Dermis microvascular lymphatic vessel endothelial cell (primary cell): ENCODE data around the gene GLUL. TPM values are rescaled to one million over a fixed set of nuclear protein-coding genes. Genes with fewer than 3 reads are reported as not detected.
"Not testable (repeated sequence)": the region's sequence is repeated elsewhere in the genome, so short reads cannot be mapped to it uniquely, and the experiment has no call there.

Source experiments
- DNase-seq, 2 donors: peaks; one replicate each; pipeline versions ENCODE4 v3.0.0 to v3.0.0-alpha.2; 2010; ENCODE audit warnings: low read depth in 2 of 2
- total RNA-seq: library from RNA; depleted of rRNA; stranded (reverse); fragments of >200 nt; gene quantifications from 2 replicates; pipeline ENCODE4 v1.2.1, GENCODE V29; 2014

GLUL gene
- total RNA-seq, 1 donor from 2014 or later = 312 TPM

- DNase-seq = no peak
Measured at GRCh38 chr1:182368358-182368757, 23.2 kb downstream of the GLUL start.

- DNase-seq = no peak
Measured at GRCh38 chr1:182367926-182368325, 23.7 kb downstream of the GLUL start.

DNA sequence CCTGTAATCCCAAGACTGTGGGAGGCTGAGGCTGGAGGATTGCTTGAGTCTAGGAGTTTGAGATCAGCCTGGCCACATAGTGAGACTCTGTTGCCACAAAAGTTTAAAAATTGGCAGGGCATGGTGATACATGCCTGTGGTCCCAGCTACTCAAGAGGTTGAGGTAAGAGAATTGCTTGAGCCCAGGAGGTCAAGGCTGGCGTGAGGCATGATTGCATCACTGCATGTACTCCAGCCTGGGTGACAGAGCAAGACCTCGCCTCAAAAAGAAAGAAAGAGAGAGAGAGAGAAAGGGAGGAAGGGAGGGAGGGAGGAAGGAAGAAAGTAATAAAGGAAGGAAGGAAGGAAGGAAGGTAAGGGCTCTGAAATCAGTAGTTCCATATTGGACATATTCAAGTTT lies 25.0 kb downstream of the GLUL start:
- DNase-seq = no peak

- no peak for DNase-seq
Measured at GRCh38 chr1:182359645-182360044, 31.9 kb downstream of the GLUL start.

DNA sequence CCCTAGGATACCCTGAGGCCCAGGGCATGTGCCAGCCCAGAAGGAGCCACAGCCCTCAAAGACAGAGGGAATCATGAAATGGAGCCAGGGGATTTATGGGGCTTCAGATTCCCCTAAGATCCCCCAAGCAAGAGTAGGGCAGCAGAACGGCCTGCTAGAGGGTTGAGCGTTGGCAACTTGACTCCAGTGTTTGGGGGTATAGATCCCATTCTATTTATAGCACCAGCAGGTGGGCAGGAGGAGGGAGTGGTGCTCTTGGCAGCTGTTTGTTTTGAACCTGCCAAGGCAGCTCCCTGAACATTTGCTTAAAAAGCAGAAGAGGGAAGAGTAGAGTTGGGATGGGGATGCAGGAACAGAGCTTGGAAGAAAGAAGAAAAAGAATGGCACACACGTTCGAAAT lies 33.7 kb downstream of the GLUL start:
- DNase-seq = no peak

DNA sequence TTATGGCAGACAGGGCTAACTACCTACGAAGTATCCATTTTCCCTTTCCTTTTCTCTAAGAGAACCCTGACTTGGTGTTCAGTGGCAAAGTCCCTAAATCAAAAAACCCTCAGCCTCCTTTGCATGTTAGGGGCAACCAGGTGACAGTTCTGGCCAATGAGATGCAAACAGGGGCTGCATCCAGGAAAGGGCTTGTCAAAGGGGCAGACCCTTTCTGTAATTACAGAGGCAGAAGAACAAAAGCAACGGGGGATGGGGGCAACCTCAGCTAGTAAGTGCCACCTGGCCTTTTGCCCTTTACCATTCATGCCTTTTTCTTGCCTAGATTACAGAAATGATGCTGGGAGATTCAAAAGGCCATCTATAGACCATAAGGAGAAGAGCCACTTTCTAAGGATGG lies 34.4 kb downstream of the GLUL start:
- no peak for DNase-seq

DNA sequence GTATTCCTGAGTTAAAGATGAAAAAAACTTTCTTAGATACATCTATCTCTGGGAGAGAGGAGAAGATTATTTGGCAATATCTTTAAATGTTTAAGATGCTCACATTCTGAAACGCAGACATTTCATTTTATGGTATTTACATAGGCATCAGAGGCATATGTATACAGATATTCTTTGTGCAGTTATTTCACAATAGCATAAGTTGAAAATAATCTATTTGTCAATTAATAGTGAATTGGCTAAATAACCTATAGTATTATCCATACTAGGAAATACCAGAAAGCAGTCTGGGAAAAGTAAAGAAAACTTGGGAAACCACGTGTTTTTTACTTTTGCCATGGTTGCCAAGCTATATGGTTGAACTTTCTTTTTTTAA lies 35.9 kb downstream of the GLUL start:
- DNase-seq = no peak

- no peak for DNase-seq
Measured at GRCh38 chr1:182351790-182352364, 39.7 kb downstream of the GLUL start.

GRCh38 chr1:182350839-182351238 lies 40.8 kb downstream of the GLUL start:
- DNase-seq = no peak

- DNase-seq = no peak
Measured at GRCh38 chr1:182348961-182349747, 42.4 kb downstream of the GLUL start.

DNA sequence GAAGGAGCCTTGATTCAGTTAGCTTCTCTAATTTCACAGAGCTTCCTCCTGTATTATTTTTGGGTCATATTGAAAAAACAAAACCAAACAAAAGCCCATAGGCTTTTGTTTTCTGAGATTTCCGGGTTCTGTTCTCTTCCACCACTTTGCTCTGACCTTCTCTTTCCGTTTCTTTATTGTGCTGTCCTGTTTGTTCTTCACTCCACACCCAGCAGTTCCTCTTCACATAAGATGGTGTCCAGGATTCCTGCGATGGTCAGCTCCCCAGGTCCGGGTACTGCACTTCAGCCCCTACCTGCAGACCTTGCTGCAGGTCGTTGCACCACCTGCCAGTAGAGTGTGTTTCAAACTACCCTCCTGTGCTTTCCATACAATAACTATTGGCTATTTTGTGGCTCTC lies 44.6 kb downstream of the GLUL start:
- no peak for DNase-seq

GRCh38 chr1:182340233-182341058 lies 51.1 kb downstream of the GLUL start:
- DNase-seq = no peak

GRCh38 chr1:182339684-182340083 lies 51.9 kb downstream of the GLUL start:
- no peak for DNase-seq

- DNase-seq = no peak
Measured at GRCh38 chr1:182338806-182339370, 52.7 kb downstream of the GLUL start.

GRCh38 chr1:182337736-182338571 lies 53.6 kb downstream of the GLUL start:
- no peak for DNase-seq

DNA sequence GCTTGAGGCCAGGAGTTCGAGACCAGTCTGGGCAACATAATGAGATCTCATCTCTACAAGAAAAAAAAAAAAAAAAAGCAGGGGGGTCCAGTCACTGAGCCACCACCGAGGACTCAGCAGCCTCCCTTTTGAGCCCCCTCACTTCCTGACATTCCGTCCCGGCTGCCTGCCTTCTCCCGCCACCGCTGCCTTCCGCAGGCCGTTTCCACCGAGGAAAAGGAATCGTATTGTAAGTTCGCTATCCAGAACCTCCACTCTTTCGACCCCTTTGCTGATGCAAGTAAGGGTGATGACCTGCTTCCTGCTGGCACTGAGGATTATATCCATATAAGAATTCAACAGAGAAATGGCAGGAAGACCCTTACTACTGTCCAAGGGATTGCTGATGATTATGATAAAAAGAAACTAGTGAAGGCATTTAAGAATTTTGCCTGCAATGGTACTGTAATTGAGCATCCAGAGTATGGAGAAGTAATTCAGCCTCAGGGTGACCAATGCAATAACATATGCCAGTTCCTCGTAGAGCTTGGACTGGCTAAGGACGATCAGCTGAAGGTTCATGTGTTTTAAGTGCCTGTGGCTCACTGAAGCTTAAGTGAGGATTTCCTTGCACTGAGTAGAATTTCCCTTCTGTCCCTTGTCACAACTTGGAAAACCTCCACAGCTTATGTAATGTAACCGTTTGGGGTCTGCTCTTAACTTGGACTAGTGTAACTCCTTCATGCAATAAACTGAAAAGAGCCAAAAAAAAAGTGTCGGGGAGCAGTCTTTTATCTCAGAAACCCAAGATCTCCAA lies 55.6 kb downstream of the GLUL start:
- DNase-seq = no peak

DNA sequence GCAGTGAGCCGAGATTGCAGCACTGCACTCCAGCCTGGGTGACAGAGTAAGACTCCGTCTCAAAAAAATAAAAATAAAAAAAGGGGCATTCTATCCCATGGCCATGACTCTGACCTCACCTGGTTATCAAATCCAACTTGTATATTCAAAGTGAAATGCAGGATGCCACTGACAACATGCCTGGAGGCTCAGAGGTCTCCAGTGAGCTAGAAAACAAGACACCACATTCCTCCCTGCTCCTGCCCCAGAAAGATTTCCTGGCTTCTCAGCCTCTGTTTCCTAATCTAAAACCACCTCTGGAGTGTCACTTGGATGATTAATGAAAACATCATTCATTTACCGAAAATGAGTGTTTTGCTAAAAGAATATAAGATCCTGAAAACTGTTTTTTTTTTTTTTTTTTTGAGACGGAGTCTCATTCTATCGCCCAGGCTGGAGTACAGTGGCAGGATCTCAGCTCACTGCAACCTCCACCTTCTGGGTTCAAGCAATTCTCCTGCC lies 58.5 kb downstream of the GLUL start:
- DNase-seq = not testable (repeated sequence)

- no peak for DNase-seq
Measured at GRCh38 chr1:182332261-182333060, 59.1 kb downstream of the GLUL start.
